NT2/D1 (cell line): ENCODE results near the gene MLLT6.
"Not testable (repeated sequence)": the region's sequence is repeated elsewhere in the genome, so short reads cannot be mapped to it uniquely, and the experiment has no call there.

ENCODE experiments used
- DNase-seq: peaks from one replicate; pipeline ENCODE4 v3.0.0-alpha.2; 2011; ENCODE audit warnings: low read depth, low spot score
- H3K27me3 ChIP-seq: 2 replicates; pipeline ENCODE4 v1.6.0; 2011; ENCODE audit warnings: mild to moderate bottlenecking; ENCODE audit not compliant: insufficient read length, insufficient read depth
- H3K36me3 ChIP-seq: 2 replicates; pipeline ENCODE4 v1.6.1; 2011; ENCODE audit warnings: mild to moderate bottlenecking, low read length, mixed read lengths; ENCODE audit not compliant: insufficient read depth, insufficient read length
- H3K4me1 ChIP-seq: 2 replicates; pipeline ENCODE4 v1.5.1; 2011; ENCODE audit not compliant: insufficient read depth, insufficient read length
- H3K4me3 ChIP-seq: 2 replicates; pipeline ENCODE4 v1.5.1; 2011; ENCODE audit warnings: low read depth; ENCODE audit not compliant: insufficient read length
- H3K9ac ChIP-seq: 2 replicates; pipeline ENCODE4 v1.6.0; 2011; ENCODE audit warnings: low read depth; ENCODE audit not compliant: insufficient read length
- H3K9me3 ChIP-seq: 2 replicates; pipeline ENCODE4 v1.5.1; 2011; ENCODE audit warnings: mild to moderate bottlenecking, low read length; ENCODE audit not compliant: insufficient read depth
- SUZ12 ChIP-seq: IDR thresholded peaks from 2 replicates; pipeline ENCODE4 v1.6.1; 2011; ENCODE audit not compliant: insufficient read length, insufficient read depth; ENCODE audit errors: extremely low read depth
- YY1 ChIP-seq: IDR thresholded peaks from 2 replicates; pipeline ENCODE4 v1.6.1; 2011; ENCODE audit not compliant: insufficient read length, insufficient read depth
- ZNF274 ChIP-seq: IDR thresholded peaks from 2 replicates; pipeline ENCODE4 v1.6.1; 2011; ENCODE audit warnings: mild to moderate bottlenecking, low read depth, low read length

MLLT6 gene

DNA sequence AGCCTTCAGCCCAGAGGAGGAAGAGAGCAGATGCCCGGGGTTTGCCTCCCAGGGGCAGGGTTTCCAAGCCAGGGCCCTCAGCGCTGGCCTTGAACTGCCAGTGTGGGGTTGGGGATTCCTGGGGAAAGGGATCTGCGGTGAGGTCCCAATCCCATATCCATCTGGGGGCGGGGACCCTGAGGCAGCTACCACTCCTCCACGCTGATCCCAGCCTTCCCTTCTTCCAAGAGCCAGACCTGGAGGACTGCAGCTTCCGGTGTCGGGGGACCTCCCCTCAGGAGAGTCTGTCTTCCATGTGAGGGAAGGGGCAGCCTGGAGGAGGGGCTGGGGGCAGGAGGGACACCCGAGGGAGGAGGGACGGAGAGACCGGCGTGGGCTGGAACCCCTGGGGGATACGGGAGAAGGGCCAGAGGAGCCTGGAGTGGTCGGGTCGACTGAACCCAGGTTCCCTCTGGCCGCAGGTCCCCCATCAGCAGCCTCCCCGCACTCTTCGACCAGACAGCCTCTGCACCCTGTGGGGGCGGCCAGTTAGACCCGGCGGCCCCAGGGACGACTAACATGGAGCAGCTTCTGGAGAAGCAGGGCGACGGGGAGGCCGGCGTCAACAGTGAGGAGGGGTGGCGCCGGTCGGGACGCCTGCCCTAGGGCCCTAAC lies 14.3 kb downstream of the MLLT6 start:
- Histone ChIP-seq H3K36me3 (peaks cover 6% of the 10 kb centered on the region), H3K9me3 (no peaks in the 10 kb centered on the region), H3K4me3 (peak overlapping the region; percentile 23), H3K27me3 (peaks cover 3% of the 10 kb centered on the region), H3K9ac (peak overlapping the region; percentile 51), H3K4me1 (peaks cover 17% of the 10 kb centered on the region)
- DNase-seq: no peak
- no peak for TF ChIP-seq SUZ12
- TF ChIP-seq ZNF274: no peak
- no peak for TF ChIP-seq YY1

DNA sequence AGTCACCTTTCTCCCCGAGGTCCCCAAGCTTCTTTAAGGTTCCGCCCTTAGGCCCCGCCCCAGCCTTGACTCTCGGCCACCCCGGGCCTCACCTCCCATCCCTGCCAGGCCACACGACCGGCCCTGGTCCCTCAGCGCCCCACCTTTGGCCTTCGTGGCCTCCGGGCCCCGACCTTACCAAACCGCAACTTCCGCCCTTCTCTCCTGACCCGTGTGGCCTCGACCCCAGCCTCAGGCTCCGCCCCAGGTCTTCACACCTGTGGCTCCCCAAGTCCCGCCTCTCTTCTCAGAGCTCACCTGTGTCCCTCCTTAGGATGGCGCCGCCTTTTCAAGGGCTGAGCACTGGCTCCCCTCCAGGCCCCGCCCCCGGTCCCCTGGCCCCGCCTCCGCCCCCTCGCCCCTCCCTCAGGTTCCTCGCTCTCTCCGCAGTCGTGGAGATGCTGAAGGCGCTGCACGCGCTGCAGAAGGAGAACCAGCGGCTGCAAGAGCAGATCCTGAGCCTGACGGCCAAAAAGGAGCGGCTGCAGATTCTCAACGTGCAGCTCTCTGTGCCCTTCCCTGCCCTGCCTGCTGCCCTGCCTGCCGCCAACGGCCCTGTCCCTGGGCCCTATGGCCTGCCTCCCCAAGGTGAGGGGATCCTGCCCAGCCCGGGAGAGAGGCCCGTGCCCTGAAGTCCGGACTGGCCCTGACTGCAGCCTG lies 15.0 kb downstream of the MLLT6 start:
- Histone ChIP-seq H3K27me3 (peaks cover 3% of the 10 kb centered on the region), H3K4me3 (peak overlapping the region; percentile 23), H3K9me3 (no peaks in the 10 kb centered on the region), H3K9ac (peak overlapping the region; percentile 51), H3K4me1 (peaks cover 18% of the 10 kb centered on the region), H3K36me3 (peaks cover 6% of the 10 kb centered on the region)
- no peak for TF ChIP-seq SUZ12
- no peak for DNase-seq

DNA sequence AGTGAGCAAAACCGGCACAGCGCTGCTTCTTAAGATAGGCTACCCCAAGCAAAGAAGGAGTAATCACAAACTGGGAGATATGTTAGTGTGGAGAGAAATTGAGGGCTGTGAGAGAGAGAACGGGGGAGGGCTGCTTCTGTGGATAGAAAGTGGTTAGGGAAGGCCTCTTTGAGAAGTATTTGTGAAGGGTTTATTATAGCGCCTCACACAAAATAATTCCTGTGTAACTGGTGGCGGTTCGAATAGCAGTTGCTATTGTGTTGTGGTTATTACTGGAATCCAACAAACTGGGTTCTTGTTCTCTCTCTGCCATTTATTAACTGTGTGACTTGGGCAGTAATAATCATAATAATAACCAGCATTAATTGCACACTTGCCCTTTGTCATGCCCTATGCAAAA lies 15.9 kb downstream of the MLLT6 start:
- Histone ChIP-seq H3K9ac (no peak overlapping the region), H3K4me3 (no peak overlapping the region), H3K36me3 (peaks cover 6% of the 10 kb centered on the region), H3K27me3 (peaks cover 3% of the 10 kb centered on the region), H3K9me3 (no peaks in the 10 kb centered on the region), H3K4me1 (peaks cover 11% of the 10 kb centered on the region)
- TF ChIP-seq SUZ12 (no peak), YY1 (no peak), ZNF274 (no peak)
- DNase-seq: no peak

DNA sequence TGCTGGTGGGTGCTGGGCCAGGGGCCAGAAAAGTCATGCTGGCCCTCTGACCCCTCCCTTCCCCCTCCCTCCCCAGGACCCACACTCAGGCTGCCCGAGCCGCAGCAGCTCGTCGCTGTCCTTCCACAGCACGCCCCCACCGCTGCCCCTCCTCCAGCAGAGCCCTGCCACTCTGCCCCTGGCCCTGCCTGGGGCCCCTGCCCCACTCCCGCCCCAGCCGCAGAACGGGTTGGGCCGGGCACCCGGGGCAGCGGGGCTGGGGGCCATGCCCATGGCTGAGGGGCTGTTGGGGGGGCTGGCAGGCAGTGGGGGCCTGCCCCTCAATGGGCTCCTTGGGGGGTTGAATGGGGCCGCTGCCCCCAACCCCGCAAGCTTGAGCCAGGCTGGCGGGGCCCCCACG lies 16.7 kb downstream of the MLLT6 start:
- Histone ChIP-seq H3K9ac (no peak overlapping the region), H3K4me1 (peaks cover 15% of the 10 kb centered on the region), H3K4me3 (no peak overlapping the region), H3K9me3 (no peaks in the 10 kb centered on the region), H3K36me3 (peaks cover 3% of the 10 kb centered on the region), H3K27me3 (peaks cover 3% of the 10 kb centered on the region)
- TF ChIP-seq SUZ12: no peak
- TF ChIP-seq ZNF274: no peak
- TF ChIP-seq YY1: no peak
- no peak for DNase-seq

DNA sequence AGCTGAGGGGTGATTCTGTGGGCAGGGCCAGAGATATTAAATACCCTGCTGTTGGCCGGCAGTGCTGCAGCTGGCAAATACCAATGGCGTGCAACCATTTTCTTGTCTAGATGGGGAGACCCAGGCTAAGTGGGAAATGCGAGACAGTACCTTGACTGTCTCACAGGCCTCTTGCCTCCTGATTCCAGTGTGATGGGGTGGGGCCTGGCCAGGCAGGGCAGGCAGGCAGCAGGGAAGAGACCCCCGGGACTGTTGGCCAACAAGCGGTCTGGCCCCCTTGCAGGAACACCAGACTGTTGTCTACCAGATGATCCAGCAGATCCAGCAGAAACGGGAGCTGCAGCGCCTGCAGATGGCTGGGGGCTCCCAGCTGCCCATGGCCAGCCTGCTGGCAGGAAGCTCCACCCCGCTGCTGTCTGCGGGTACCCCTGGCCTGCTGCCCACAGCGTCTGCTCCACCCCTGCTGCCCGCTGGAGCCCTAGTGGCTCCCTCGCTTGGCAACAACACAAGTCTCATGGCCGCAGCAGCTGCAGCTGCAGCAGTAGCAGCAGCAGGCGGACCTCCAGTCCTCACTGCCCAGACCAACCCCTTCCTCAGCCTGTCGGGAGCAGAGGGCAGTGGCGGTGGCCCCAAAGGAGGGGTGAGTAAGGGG lies 19.4 kb downstream of the MLLT6 start:
- no peak for DNase-seq
- H3K4me3 ChIP-seq: no peak overlapping the region
- peak overlapping the region; percentile 42 for H3K9ac ChIP-seq
- peaks cover 15% of the 10 kb centered on the region for H3K27me3 ChIP-seq
- H3K4me1 ChIP-seq: peaks cover 19% of the 10 kb centered on the region
- TF ChIP-seq SUZ12 (no peak), YY1 (no peak), ZNF274 (no peak)
- no peaks in the 10 kb centered on the region for H3K9me3 ChIP-seq
- H3K36me3 ChIP-seq: no peaks in the 10 kb centered on the region

DNA sequence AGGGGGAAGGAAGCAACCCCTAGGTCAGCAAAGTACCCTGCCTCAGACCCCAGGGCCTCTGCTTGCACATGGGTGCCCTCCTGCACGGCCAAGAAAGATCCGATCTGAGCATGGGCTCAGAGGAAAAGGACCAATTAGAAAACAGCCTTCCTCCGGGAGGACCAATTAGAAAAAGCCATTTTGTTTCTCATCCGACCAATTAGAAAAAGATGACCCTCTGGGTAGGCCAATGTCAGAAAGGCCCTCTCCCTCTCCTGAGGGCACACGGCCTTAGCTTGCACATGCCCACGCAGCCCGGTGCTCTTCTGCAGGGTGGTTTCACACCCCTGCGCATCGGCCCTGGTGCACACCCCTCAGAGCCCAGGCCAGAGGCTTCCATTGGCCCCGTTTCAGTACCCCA lies 20.0 kb downstream of the MLLT6 start:
- Histone ChIP-seq H3K4me3 (no peak overlapping the region), H3K27me3 (peaks cover 15% of the 10 kb centered on the region), H3K9ac (no peak overlapping the region), H3K36me3 (no peaks in the 10 kb centered on the region), H3K9me3 (no peaks in the 10 kb centered on the region), H3K4me1 (peaks cover 19% of the 10 kb centered on the region)
- TF ChIP-seq SUZ12 (no peak), ZNF274 (no peak), YY1 (no peak)
- no peak for DNase-seq

DNA sequence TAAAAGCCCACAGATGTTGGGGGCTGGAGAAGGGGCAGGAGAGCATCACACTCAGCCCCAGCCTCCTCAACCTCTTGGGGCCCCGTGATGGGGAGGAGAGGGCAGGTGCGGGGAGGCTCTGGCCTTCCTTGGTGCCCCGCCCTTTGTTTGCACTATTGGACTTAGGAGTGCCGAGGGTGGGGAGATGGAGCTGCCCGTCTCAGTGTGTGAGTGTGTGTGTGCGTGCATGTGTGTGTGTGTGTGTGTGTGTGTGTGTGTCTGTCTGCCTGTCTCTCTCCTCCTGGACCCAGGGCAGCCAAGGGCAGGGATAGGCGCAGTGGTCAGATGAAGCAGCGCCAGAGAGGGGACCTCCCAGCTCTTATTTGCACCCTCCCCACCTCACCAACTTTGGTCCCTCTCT lies 21.1 kb downstream of the MLLT6 start:
- H3K9me3 ChIP-seq, H3K4me3 ChIP-seq, H3K36me3 ChIP-seq, H3K9ac ChIP-seq, DNase-seq: not testable (repeated sequence)
- Histone ChIP-seq H3K27me3 (peaks cover 13% of the 10 kb centered on the region), H3K4me1 (peaks cover 21% of the 10 kb centered on the region)

DNA sequence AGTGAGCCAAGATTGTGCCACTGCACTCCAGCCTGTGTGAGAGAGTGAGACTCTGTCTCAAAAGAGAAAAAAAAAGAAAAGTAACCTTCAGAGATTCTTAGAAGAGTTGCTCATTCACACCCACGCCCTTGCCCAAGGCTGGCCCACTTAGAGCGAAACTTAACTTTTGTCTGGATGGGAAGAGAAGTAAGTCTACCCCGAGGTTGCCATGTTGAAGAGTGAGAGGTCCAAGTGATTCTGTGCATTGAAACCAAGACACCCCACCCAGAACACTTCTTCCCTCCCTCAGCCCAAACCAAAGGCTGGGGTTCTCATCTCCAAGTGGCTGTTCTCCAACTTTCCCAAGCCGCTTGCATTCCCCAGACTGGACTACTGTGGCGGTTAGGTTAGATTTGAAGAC lies 22.7 kb downstream of the MLLT6 start:
- peaks cover 25% of the 10 kb centered on the region for H3K4me1 ChIP-seq
- H3K36me3 ChIP-seq: peaks cover 14% of the 10 kb centered on the region
- no peaks in the 10 kb centered on the region for H3K9me3 ChIP-seq

More for the DNA sequence above, 22.7 kb downstream of the MLLT6 start:
- DNase-seq: no peak
- Histone ChIP-seq H3K27me3 (peaks cover 12% of the 10 kb centered on the region), H3K4me3 (no peak overlapping the region), H3K9ac (no peak overlapping the region)
- TF ChIP-seq YY1: no peak
- no peak for TF ChIP-seq SUZ12
- TF ChIP-seq ZNF274: no peak
